T-helper 2 cell (primary cell): Measurements from ENCODE around the gene DENND5A.
"Not testable (repeated sequence)": the region's sequence is repeated elsewhere in the genome, so short reads cannot be mapped to it uniquely, and the experiment has no call there.

Source experiments
- DNase-seq, 5 experiments: peaks; one replicate each; pipeline versions ENCODE4 v3.0.0 to v3.0.0-alpha.2; 2012 to 2022

Gene DENND5A

GRCh38 chr11:9137293-9138132 lies 127.6 kb downstream of the DENND5A start:
- peak; percentile 27 to 73 (median 51) for DNase-seq

GRCh38 chr11:9136741-9137140 lies 128.4 kb downstream of the DENND5A start:
- peak in 1 of 5 experiments; percentile 89 for DNase-seq

- no peak for DNase-seq
Observed at GRCh38 chr11:9133956-9134355, 131.2 kb downstream of the DENND5A start.

- peak in 1 of 5 experiments; percentile 23 for DNase-seq
Observed at GRCh38 chr11:9132203-9132878, 132.8 kb downstream of the DENND5A start.

GRCh38 chr11:9130297-9130696 lies 134.9 kb downstream of the DENND5A start:
- no peak for DNase-seq

- DNase-seq = peak in 1 of 5 experiments; percentile 56
Observed at GRCh38 chr11:9126636-9127035, 138.5 kb downstream of the DENND5A start.

GRCh38 chr11:9125185-9125886 lies 139.8 kb downstream of the DENND5A start:
- DNase-seq = no peak

- DNase-seq = no peak
Observed at GRCh38 chr11:9123595-9124304, 141.4 kb downstream of the DENND5A start.

GRCh38 chr11:9121469-9121796 lies 143.7 kb downstream of the DENND5A start:
- no peak for DNase-seq

- no peak for DNase-seq
Observed at GRCh38 chr11:9120664-9121468, 144.3 kb downstream of the DENND5A start.

GRCh38 chr11:9118277-9118676 lies 146.9 kb downstream of the DENND5A start:
- no peak for DNase-seq

- DNase-seq = no peak
Observed at GRCh38 chr11:9112075-9112474, 153.1 kb downstream of the DENND5A start.

GRCh38 chr11:9109858-9110731 lies 155.1 kb downstream of the DENND5A start:
- DNase-seq = no peak

GRCh38 chr11:9104580-9104979 lies 160.6 kb downstream of the DENND5A start:
- DNase-seq = no peak

- no peak for DNase-seq
Observed at GRCh38 chr11:9103542-9104276, 161.4 kb downstream of the DENND5A start.

GRCh38 chr11:9099617-9100016 lies 165.5 kb downstream of the DENND5A start:
- no peak for DNase-seq

GRCh38 chr11:9098455-9098854 lies 166.7 kb downstream of the DENND5A start:
- not testable (repeated sequence) for DNase-seq

GRCh38 chr11:9097186-9097943 lies 167.8 kb downstream of the DENND5A start:
- DNase-seq = not testable (repeated sequence)

- DNase-seq = no peak
Observed at GRCh38 chr11:9096427-9096826, 168.7 kb downstream of the DENND5A start.
